HepG2 (cell line): ENCODE measurements around the gene DLL4. TPM values are rescaled to one million over a fixed set of nuclear protein-coding genes. Genes with fewer than 3 reads are reported as not detected.
A peak's percentile ranks its signal among the peaks of the same experiment; 100 is the strongest.

Experiments
- ASH2L ChIP-seq: fragments of 300-600, 200-600 bp; sonication (generic); IDR thresholded peaks from 2 replicates; pipeline ENCODE4 v1.7.0; 2017; ENCODE audit warnings: low read depth, mild to moderate bottlenecking, moderate library complexity, mixed read lengths, low read length; ENCODE audit not compliant: insufficient read length
- ISL2 ChIP-seq: sonication (generic); formaldehyde crosslinking; IDR thresholded peaks from 2 replicates; pipeline ENCODE4 v1.5.0; 2020; ENCODE audit warnings: missing genetic modification reagents
- KDM3A ChIP-seq: IDR thresholded peaks from 2 replicates; pipeline ENCODE4 v1.6.1; 2018; ENCODE audit warnings: low read depth, missing compliant biosample characterization
- MAFF ChIP-seq: IDR thresholded peaks from 2 replicates; pipeline ENCODE4 v1.6.1; 2011; ENCODE audit warnings: low read depth, low read length, improper control_type of control experiment
- POLR2AphosphoS2 ChIP-seq: IDR thresholded peaks from 2 replicates; pipeline ENCODE4 v1.6.1; 2011; ENCODE audit warnings: low read depth, low read length, improper control_type of control experiment
- SALL1 ChIP-seq: sonication (generic); formaldehyde crosslinking; IDR thresholded peaks from 2 replicates; pipeline ENCODE4 v1.8.0; 2022; ENCODE audit warnings: mild to moderate bottlenecking, missing genetic modification reagents
- SNAPC5 ChIP-seq: sonication (generic); formaldehyde crosslinking; IDR thresholded peaks from 2 replicates; pipeline ENCODE4 v1.8.1; 2023; ENCODE audit warnings: mild to moderate bottlenecking, missing genetic modification reagents, borderline replicate concordance
- TBP ChIP-seq: sonication (generic); formaldehyde crosslinking; IDR thresholded peaks from 2 replicates; pipeline ENCODE4 v1.5.0; 2020; ENCODE audit warnings: missing genetic modification reagents
- TBX2 ChIP-seq: sonication (generic); formaldehyde crosslinking; IDR thresholded peaks from 2 replicates; pipeline ENCODE4 v1.5.0; 2020; ENCODE audit warnings: missing genetic modification reagents, mild to moderate bottlenecking, borderline replicate concordance
- TRIM22 ChIP-seq: fragments of 450-650 bp; IDR thresholded peaks from 2 replicates; pipeline ENCODE4 v1.6.1; 2017
- ZBTB38 ChIP-seq: sonication (generic); formaldehyde crosslinking; IDR thresholded peaks from 2 replicates; pipeline ENCODE4 v1.5.1; 2020; ENCODE audit warnings: mild to moderate bottlenecking, missing genetic modification reagents
- ZFP82 ChIP-seq: sonication (generic); formaldehyde crosslinking; IDR thresholded peaks from 2 replicates; pipeline ENCODE4 v1.5.1; 2020; ENCODE audit warnings: mild to moderate bottlenecking, missing genetic modification reagents, borderline replicate concordance
- ZKSCAN8 ChIP-seq: IDR thresholded peaks from 2 replicates; pipeline ENCODE4 v1.6.1; 2016; ENCODE audit warnings: borderline replicate concordance, missing genetic modification reagents, missing compliant biosample characterization
- ZNF274 ChIP-seq: sonication (generic); formaldehyde crosslinking; IDR thresholded peaks from 2 replicates; pipeline ENCODE4 v1.5.1; 2020; ENCODE audit warnings: mild to moderate bottlenecking, missing genetic modification reagents
- ZNF296 ChIP-seq: sonication (generic); formaldehyde crosslinking; conservative IDR thresholded peaks from 2 replicates; pipeline ENCODE4 v1.5.0; 2020; ENCODE audit warnings: mild to moderate bottlenecking, missing genetic modification reagents
- ZNF460 ChIP-seq: sonication (generic); formaldehyde crosslinking; IDR thresholded peaks from 2 replicates; pipeline ENCODE4 v1.5.1; 2020; ENCODE audit warnings: missing genetic modification reagents, mild to moderate bottlenecking, borderline replicate concordance
- ZNF549 ChIP-seq: sonication (generic); formaldehyde crosslinking; IDR thresholded peaks from 2 replicates; pipeline ENCODE4 v1.5.0; 2020; ENCODE audit warnings: missing genetic modification reagents
- ZNF737 ChIP-seq: sonication (generic); formaldehyde crosslinking; IDR thresholded peaks from 2 replicates; pipeline ENCODE4 v1.5.0; 2020; ENCODE audit warnings: missing genetic modification reagents, mild to moderate bottlenecking, borderline replicate concordance
- ZNF781 ChIP-seq: sonication (generic); formaldehyde crosslinking; IDR thresholded peaks from 2 replicates; pipeline ENCODE4 v1.5.1; 2020; ENCODE audit warnings: borderline replicate concordance, mild to moderate bottlenecking, missing genetic modification reagents; ENCODE audit errors: not compliant biosample characterization
- ZSCAN22 ChIP-seq: sonication (generic); formaldehyde crosslinking; IDR thresholded peaks from 2 replicates; pipeline ENCODE4 v1.4.0; 2020; ENCODE audit warnings: mild to moderate bottlenecking, missing genetic modification reagents
- polyA plus RNA-seq, 8 experiments: library from polyadenylated mRNA; depleted of rRNA in 3 of 8; stranded (reverse) in 7 of 8; unstranded in 1 of 8; fragments of >200 nt; fragmentation: Illumina TruSeq in 4 of 8; extraction: Trizol in 4 of 8; gene quantifications; 2 replicates each; pipeline versions ENCODE4 v1.2.1 to v1.2.3, GENCODE V29; 2011 to 2016; ENCODE audit warnings: low read depth in 4 of 8, missing spikeins in 1 of 8, mixed read lengths in 1 of 8; ENCODE audit not compliant: insufficient read depth in 1 of 8
- total RNA-seq, 5 experiments: library from RNA; depleted of rRNA; stranded (reverse); fragments of >200 nt; fragmentation: Illumina TruSeq; extraction: Trizol; gene quantifications; 2 replicates each; pipeline ENCODE4 v1.2.3, GENCODE V29; 2016; ENCODE audit warnings: low read depth in 1 of 5
- TF ChIP-seq, protein P1 (sequence below): sonication (generic); formaldehyde crosslinking; IDR thresholded peaks from 2 replicates; pipeline ENCODE4 v1.8.0; 2022; ENCODE audit warnings: missing genetic modification reagents, mild to moderate bottlenecking, moderate library complexity, borderline replicate concordance
- TF ChIP-seq, protein P2 (sequence below): sonication (generic); formaldehyde crosslinking; IDR thresholded peaks from 2 replicates; pipeline ENCODE4 v1.4.0; 2020; ENCODE audit warnings: missing genetic modification reagents
- TF ChIP-seq, protein P3 (sequence below): sonication (generic); formaldehyde crosslinking; IDR thresholded peaks from 2 replicates; pipeline ENCODE4 v1.5.0; 2020; ENCODE audit warnings: missing genetic modification reagents

The DLL4 gene
- total and polyA plus RNA-seq, 2 of the 13 experiments (the other 11 are each of a cell fraction or from before 2014, with no cell fraction given): 0.20 to 0.25 TPM

- TF ChIP-seq ZSCAN22 (no peak), ZKSCAN8 (CRISPR knock-in tag) (no peak), TBP (CRISPR knock-in tag) (no peak), KDM3A (no peak; the same call in 1 of the 2 replicates), SALL1 (peak; percentile 20; the same call in 1 of the 2 replicates), ZNF274 (no peak), ASH2L (peak; percentile 39), TRIM22 (no peak), MAFF (no peak), ZFP82 (CRISPR knock-in tag) (no peak), ZNF296 (no peak), ZNF549 (CRISPR knock-in tag) (no peak), ZNF781 (CRISPR knock-in tag) (no peak), SNAPC5 (CRISPR knock-in tag) (no peak), ZNF460 (CRISPR knock-in tag) (no peak), ZNF737 (CRISPR knock-in tag) (no peak), ISL2 (no peak), TBX2 (CRISPR knock-in tag) (no peak; the same call in 1 of the 2 replicates), ZBTB38 (CRISPR knock-in tag) (no peak), POLR2AphosphoS2 (no peak)
- TF ChIP-seq, protein P1, sequence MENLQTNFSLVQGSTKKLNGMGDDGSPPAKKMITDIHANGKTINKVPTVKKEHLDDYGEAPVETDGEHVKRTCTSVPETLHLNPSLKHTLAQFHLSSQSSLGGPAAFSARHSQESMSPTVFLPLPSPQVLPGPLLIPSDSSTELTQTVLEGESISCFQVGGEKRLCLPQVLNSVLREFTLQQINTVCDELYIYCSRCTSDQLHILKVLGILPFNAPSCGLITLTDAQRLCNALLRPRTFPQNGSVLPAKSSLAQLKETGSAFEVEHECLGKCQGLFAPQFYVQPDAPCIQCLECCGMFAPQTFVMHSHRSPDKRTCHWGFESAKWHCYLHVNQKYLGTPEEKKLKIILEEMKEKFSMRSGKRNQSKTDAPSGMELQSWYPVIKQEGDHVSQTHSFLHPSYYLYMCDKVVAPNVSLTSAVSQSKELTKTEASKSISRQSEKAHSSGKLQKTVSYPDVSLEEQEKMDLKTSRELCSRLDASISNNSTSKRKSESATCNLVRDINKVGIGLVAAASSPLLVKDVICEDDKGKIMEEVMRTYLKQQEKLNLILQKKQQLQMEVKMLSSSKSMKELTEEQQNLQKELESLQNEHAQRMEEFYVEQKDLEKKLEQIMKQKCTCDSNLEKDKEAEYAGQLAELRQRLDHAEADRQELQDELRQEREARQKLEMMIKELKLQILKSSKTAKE (CRISPR knock-in tag): no peak
- TF ChIP-seq, protein P2, sequence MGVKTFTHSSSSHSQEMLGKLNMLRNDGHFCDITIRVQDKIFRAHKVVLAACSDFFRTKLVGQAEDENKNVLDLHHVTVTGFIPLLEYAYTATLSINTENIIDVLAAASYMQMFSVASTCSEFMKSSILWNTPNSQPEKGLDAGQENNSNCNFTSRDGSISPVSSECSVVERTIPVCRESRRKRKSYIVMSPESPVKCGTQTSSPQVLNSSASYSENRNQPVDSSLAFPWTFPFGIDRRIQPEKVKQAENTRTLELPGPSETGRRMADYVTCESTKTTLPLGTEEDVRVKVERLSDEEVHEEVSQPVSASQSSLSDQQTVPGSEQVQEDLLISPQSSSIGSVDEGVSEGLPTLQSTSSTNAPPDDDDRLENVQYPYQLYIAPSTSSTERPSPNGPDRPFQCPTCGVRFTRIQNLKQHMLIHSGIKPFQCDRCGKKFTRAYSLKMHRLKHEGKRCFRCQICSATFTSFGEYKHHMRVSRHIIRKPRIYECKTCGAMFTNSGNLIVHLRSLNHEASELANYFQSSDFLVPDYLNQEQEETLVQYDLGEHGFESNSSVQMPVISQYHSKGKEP (CRISPR knock-in tag): no peak
- TF ChIP-seq, protein P3, sequence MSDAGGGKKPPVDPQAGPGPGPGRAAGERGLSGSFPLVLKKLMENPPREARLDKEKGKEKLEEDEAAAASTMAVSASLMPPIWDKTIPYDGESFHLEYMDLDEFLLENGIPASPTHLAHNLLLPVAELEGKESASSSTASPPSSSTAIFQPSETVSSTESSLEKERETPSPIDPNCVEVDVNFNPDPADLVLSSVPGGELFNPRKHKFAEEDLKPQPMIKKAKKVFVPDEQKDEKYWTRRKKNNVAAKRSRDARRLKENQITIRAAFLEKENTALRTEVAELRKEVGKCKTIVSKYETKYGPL (CRISPR knock-in tag): no peak
Observed at GRCh38 chr15:40894681-40895448, 34.3 kb upstream of the DLL4 start (continued).
